Urothelium cell line (cell line): ENCODE data around the gene ZNF783.
"Not testable (repeated sequence)": the region's sequence is repeated elsewhere in the genome, so short reads cannot be mapped to it uniquely, and the experiment has no call there.

Experiments
- DNase-seq: peaks from one replicate; pipeline ENCODE4 v3.0.0; 2011; ENCODE audit warnings: low spot score, mixed read lengths
- FAIRE-seq: peaks from 2 replicates; lab custom pipeline; 2011; peaks lifted over from hg19 to GRCh38; lab: Jason Lieb, UNC

ZNF783 gene

DNA sequence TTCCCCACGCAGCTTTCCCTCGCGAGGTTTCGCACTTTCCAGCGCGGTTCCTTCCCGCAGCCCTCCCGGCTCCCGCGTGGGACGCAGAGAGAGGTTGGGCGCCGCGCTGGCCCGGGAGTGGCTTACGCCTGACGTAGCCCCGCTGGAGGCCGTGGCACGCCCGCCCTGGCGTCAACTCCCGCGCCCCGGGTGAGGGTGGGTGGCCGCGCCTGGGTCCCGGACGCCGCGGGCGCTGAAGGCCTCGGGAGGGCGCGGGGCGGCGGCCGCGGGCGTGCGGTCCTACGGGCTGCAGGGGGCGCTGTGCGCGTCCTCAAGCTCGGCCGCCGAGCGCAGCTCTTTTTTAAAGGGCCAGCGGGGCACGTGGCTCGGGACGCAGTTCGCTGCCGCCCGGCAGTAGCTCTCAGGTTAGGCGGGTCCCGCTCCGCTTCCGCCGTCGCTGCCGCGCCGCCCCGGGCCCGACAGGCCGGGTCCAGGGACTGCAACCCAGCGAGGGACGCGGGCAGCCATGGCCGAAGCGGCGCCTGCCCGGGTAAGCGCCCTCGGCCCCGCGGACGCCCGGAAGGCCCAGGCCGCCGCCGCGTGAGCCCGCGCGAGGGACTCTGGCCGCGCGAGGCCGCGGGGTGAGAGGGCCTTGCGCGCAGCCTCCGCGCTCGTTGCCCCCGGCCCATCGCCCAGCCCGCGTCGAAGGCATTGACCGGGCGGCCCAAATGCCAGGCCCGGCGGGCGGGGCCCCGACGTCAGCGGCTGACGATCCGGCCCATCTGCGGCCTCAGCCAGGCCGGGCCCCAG, at the start of gene ZNF783:
Gene ZNF783 (plus strand): TSS at position 368 of the 789 bp plus-strand sequence. CDS start 138 bp downstream, at position 506.
- DNase-seq = peak; percentile 69
- no peak for FAIRE-seq

DNA sequence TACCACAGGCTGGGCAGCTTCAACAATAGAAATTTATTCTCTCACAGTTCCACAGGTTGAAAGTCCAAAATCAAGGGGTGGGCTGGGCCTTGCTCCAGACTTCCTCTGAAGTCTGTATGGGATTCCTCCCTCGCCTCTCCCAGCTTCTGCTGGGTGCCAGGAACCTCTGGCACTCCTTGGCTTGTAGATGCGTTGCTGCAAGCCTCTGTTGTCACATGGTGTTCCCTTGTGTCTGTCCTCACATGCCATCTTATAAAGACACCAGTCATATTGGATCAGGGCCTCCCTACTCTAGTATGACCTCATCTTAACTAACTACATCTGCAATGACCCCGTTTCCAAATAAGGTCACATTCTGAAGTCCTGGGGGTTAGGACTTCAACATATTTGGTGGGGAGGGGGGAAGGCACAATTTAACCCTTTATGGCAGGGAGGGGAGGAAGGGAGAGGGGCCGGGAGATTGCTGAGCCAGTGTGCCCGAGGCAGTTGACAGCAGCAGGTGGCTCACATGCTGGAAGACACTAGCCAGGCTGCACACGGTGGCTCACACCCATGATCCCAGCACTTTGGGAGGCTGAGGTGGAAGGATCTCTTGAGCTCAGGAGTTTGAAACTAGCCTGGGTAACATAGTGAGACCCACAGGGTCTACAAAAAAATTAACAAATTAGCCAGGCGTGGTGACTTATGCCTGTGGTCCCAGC, 47.8 kb upstream of the ZNF783 start:
- no peak for DNase-seq
- FAIRE-seq = no peak

DNA sequence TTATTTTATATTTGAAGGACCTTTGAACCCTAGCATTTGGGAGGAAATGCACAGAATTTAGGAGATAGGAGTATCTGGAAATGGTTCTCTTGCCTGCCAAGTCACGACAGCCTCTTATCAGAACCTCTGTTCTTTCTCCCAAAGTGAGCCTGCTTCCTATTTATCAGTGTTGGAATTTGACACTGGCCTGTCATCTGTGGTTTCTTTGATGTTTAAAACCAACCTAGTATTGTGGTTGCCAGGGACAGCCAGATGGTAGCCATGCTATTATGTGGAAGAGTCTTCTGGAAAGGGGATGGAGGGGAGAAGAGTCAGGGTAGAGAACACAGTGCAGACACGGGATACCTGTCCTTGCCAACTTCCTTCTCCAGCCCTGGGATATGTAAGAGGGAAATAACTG, 45.6 kb upstream of the ZNF783 start:
- DNase-seq (no peak), FAIRE-seq (no peak)

DNA sequence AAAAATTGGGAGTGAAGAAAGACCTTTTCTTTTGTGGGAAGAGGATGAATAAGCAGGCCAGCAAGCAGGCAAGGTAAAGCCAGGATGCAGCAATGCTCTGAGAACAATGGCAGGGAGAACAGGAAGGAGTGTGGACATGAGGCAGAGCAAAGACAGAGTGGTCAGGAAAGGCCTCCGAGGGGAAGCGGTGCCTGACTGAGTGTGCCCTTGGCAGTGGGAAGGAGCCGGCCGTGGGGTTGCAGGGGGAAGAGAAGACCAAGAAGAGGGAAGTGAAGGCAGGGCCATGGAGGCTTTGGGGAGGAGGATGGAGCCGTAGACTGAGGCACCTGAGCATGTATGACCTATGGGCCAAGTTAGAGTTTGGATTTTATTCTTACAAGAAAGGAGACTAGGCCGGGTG, 44.4 kb upstream of the ZNF783 start:
- DNase-seq = no peak
- no peak for FAIRE-seq

DNA sequence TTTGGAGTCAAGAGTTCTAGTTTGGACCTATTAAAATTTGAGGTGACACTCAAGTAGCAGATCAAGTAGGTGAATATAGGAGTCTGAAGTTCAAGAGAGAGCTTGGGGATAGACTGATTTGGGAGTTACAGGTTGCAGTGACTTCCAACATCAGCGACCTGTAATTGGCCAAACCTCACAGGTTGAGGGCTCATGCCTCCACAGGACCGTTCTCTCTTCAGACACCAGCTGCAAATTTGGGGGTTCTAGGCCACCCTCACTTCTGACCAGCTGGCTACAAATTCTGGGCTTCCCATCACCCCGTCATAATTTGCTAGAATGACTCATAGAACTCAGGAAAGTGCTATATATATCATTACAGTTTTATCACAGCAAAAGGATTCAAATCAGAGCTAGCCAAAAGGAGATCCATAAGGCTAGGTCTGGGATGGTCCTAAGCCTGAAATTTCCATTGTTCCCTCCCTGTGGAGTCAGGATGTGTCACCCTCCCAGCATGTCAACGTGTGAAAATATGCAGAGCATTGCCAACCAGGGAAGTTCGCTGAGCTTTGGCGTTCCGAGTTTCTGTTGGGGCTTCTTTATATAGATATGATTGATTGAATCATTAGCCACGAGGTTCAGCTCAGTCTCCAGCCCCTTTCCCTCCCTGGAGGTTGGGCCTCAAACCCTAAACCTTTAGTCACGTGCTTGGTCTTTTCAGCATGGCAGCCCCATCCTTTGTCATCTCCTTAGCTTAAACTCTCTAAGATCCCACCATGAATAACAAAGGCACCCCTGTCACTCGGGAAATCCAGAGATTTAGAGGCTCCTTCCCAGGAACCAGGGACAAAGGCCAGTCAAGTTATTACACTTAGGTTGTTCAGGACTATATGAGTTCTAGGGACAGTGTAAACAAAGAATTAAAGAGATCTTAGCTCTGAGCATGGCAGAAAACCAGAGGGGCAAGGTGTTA, 43.3 kb upstream of the ZNF783 start:
- FAIRE-seq = no peak
- no peak for DNase-seq

DNA sequence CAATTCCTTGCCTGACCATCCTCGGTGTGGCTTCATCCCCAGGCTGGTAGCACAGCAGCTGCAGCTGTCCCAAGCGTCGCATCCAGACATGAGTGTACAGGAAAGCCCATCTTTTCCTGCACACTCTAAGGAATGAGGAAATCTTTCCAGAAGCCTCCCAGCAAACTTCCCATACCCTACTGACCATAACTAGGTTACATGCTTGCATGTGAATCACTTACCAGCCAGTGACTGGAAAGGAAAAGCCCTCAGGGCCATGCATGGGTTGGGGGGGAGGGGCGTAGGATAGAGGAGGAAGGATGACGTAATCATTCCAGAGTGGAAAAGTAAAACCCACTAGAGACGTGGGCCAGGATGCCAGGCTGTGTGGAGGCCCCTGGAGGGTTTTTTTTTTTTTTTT, 41.5 kb upstream of the ZNF783 start:
- FAIRE-seq = no peak

DNA sequence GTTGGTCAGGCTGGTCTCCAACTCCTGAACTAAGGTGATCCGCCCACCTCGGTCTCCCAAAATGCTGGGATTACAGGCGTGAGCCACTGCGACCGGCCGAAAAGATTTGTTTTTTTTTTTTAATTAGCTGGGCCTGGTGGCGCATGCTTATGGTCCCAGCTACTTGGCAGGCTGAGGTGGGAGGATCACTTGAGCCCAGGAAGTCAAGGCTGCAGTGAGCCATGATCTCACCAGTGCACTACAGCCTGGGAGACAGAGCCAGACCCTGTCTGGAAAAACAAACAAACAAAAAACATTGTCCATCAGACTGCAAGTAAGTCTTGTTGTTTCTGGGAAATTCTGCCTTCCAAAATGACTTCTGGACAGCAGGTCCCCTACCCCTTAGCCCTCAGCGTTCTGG, 38.8 kb upstream of the ZNF783 start:
- FAIRE-seq = no peak
- DNase-seq = no peak

More for the DNA sequence above, 41.5 kb upstream of the ZNF783 start:
- DNase-seq = no peak

DNA sequence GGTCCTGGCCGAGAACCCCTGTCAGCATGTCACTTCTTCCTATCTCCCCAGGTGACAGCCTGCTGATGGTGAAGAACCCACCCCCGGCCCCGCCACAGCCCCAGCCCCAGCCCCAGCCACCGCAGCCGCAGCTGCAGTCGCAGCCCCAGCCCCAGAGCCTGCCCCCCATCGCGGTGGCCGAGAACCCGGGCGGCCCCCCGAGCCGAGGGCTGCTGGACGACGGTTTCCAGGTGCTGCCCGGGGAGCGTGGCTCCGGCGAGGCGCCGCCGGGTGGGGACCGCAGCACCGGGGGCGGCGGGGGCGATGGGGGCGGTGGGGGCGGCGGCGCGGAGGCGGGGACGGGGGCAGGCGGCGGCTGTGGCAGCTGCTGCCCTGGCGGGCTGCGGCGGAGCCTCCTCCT, 38.2 kb upstream of the ZNF783 start:
- FAIRE-seq = no peak
- no peak for DNase-seq

DNA sequence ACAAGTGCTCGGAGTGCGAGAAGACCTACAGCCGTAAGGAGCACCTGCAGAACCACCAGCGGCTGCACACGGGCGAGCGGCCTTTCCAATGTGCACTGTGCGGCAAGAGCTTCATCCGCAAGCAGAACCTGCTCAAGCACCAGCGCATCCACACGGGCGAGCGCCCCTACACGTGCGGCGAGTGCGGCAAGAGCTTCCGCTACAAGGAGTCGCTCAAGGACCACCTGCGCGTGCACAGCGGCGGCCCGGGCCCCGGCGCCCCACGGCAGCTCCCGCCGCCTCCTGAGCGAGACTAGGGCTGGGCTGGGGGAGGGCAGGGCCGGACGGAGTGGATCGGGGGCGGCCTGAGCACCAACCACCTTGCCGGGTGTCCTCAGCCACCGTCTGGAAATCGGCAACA, 37.6 kb upstream of the ZNF783 start:
- no peak for FAIRE-seq
- DNase-seq = no peak

DNA sequence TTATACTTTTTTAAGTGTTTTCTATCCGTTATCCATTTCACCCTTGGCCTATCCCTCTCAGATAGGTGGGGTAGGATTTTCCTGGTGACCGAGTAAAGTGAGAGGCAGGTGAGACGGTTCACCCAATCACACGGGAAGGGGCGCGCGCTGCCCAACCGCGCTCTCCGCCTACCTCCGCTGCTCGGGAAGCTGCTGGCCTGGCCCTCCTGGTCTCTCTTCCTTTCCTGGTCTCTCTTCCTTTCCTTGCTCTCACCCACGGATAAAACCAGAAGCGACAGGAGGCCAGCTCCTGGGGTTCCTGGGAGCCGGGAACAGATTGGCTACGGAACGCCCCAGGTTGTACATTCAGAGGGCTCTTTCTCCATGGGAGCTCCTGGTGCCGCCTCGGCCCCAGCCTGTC, 36.9 kb upstream of the ZNF783 start:
- FAIRE-seq = no peak
- DNase-seq = no peak

DNA sequence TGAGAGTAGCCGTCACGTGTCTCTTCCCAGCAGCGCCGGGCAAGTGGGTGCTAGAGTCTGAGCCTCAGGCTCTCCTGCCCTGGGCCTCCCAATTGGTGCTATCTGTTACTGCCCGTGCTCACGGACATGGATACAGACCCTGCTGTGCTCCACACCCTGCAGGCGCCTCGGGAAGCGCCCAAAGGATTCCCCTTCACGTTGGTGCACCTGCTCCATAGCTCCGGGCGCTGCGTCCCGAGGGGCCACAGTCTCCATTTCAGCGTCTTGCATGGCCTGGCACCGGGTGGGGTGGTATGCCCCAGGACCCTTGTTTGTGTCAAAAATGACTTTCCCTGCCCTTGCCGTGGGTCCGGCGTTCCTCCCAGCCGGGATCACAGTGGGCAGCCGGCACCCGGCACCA, 36.3 kb upstream of the ZNF783 start:
- DNase-seq (no peak), FAIRE-seq (no peak)

DNA sequence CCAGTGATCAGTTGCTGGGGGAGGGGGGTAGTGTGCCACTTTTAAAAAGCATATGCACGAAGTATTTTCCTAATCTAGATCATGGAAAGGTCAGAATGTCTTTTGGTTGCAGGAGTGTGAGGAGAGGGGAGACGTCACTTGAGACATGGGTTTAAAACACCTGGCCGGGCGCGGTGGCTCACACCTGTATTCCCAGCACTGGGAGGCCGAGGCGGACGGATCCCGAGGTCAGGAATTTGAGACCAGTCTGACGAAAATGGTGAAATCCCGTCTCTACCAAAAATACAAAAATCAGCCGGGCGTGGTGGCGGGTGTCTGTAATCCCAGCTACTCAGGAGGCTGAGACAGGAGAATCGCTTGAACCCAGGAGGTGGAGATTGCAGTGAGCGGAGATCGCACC, 35.6 kb upstream of the ZNF783 start:
- DNase-seq, FAIRE-seq: not testable (repeated sequence)

DNA sequence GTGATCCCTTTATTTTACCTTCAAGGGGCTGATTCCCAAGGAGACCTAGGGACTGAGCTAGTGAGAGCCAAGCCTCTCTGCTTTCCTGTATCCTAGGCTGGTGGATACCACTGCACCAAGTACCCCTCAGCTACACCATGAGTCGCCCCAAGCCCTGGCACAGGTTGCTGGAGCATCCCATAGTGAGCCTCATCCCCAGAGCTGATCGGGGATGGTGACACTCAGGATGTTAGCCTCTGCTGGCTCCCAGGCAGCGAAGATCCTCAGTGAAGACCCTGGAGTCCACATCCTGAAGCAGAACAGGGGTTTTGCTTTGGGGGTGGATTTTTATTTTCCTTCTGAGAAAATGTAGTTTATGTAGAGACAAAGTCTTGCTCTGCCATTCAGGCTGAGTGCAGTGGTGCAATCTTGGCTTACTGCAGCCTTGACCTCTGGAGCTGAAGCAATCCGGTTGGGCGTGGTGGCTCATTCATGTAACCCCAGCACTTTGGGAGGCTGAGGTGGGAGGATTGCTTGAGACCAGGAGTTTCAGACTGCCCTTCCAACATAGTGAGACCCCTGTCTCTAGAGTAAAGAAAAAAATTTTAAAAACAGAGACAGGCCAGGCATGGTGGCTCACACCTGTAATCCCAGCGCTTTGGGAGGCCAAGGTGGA, 35.0 kb upstream of the ZNF783 start:
- DNase-seq (no peak), FAIRE-seq (no peak)

DNA sequence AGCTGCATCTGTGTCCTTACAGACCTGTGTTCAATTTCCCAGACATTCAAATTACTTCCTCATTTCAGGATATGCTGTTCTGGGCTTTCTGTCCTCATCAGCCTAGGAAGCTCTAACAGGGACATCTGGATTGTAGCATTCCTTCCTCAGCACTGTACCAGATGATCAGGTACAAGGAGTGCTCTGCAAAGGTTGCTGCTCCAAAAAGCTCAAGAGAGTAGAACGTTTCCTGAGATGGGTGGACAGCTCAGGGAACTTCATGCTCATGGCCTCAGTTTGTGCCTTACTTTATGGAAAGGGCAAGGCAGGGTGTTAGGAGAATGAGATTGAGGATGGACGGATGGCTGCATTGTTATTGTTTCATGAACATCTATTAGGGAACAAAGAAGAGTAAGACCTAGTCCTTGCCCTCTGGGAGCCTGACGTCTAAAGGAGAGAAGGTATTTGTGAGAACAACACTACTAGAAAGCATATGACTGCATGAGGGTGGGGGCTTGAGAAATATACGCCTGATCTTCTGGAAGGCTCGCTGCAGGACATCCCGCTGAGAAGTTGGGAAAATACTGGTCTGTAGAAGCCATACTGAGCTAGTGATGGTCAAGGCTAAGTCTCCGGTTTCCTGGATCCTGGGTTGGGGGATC, 33.0 kb upstream of the ZNF783 start:
- no peak for FAIRE-seq
- no peak for DNase-seq

DNA sequence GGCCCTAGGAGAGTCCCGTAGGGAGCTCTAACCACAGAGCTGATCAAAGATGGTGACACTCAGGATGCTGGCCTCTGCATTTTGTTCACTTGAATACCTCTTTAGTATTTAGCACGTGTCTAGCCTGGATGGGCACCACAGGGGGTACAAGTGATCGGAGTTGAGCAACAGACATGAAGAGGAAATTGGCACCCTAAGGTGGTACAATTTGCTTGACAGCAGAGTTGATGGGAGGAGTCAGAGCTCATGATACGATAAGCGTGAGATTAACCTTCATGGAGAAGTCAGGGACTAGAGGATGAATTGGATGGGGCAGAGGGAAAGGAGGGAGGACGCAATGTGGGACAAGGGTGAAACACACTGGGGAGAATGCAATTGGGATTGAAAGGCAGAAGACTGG, 32.5 kb upstream of the ZNF783 start:
- no peak for DNase-seq
- no peak for FAIRE-seq

DNA sequence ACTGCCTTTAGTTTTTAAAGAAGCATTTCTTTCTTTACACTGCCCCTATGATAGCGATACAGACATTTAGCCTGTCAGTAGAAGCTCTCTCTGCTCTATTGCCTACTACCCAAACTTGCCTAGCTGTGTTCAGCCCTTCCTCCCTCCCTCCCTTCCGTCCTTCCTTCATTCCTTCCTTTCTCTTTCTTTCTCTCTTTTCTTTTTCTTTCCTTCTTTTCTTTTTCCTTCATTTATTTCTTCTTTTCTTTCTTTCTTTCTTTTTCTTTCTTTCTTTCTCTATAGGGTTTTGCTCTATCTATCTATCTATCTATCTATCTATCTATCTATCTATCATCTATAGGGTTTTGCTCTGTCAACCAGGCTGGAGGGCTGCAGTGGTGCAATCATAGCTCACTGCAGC, 29.6 kb upstream of the ZNF783 start:
- FAIRE-seq (no peak), DNase-seq (no peak)

DNA sequence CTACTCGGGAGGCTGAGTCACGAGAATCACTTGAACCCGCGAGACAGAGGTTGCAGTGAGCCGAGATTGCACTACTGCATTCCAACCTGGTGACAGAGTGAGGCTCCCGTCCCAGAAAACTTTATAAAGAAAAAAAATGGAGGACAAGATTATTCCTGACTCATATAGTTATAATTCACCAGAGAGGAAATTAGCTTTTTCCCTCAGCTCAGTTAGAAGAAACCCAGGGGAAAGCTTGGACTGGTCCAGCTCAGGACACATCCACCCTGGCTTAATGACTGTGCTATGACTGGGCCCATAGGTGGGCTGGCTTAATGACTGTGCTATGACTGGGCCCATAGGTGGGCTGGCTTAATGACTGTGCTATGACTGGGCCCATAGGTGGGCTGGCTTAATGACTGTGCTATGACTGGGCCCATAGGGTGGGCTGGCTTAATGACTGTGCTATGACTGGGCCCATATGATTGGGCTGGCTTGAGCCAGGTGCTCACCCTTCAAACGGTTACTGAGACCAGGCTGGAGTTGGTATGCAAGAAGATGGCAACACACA, 28.3 kb upstream of the ZNF783 start:
- DNase-seq = peak; percentile 8
- FAIRE-seq = not testable (repeated sequence)

DNA sequence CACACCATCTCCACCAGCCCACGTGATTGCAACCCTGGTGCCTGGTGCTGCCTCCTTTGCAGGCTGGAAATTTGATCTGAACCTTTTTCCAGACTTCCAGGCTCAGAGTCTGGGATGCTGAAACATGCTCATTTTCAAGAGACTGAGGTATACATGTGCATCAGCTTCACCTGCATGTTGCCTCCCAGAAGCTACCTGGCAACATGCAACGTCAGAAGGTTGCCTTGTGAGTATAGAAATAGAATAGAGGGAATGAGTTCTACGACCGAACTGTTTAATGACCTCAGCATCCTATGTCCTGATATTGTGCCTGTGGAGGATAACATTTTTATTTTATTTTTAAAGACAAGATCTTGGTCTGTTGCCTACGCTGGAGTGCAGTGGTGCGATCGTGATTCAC, 24.5 kb upstream of the ZNF783 start:
- FAIRE-seq = no peak
- DNase-seq = no peak

DNA sequence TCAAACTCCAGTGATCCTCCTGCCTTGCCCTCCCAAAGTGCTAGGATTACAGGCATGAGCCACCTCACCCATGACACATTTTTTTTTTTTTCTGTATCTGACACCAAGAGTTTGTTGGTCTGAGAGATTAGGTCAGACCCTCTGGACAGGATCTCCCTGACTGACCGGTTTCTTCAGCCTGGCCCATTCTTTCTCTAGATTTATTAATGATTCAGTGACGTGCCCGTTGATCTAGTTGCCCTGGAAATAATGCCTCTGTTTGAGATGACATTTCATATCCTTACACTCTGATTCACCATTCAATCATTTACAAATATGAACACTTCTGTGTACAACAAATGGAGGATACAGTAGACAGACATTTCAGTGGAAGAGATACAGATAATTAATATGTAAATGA, 23.9 kb upstream of the ZNF783 start:
- no peak for FAIRE-seq
- no peak for DNase-seq
